HG02885 (cell line): ENCODE results near the gene FABP1.

ENCODE experiments used
- ATAC-seq: cut with Tn5 transposase; IDR thresholded peaks from one replicate; pipeline ENCODE4 v1.9.1; 2021; ENCODE audit warnings: mild to moderate bottlenecking; ENCODE audit not compliant: unreplicated experiment, poor library complexity

FABP1 gene

DNA sequence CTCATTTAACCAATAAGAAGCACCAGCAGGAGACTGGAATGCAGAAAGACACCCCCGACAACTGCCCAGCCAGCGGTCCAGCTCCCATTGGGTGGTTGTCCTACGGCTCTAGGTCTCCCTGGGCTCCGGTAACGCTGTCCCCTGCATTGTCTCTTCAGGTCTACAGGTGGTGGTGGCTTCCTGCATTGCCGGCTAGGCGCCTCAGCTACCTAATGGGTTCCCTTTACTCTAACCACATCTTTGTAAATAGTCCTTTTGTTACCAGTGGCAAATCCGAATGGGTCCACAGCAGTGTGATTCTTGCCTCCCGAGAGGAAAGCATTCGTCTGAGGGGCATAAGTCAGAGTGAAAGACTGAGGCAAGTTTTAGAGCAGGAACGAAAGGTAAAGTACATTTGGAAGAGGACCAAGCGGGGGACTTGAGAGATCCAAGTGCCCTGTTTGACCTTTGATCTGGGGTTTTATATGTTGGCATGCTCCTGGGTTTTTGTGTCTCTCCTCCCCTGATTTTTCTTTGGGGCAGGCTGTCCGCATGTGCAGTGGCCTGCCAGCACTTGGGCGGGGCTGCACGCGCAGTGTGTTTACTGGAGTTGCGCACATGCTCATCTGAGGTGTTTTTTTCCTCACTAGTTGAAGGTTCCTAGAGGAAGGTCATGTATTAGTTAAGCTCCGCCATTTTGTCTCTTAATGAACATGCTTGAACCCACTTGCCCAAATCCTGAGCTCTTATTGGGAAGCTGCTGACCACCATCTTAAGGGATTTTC lies 11.0 kb downstream of the FABP1 start:
- ATAC-seq = no peak

DNA sequence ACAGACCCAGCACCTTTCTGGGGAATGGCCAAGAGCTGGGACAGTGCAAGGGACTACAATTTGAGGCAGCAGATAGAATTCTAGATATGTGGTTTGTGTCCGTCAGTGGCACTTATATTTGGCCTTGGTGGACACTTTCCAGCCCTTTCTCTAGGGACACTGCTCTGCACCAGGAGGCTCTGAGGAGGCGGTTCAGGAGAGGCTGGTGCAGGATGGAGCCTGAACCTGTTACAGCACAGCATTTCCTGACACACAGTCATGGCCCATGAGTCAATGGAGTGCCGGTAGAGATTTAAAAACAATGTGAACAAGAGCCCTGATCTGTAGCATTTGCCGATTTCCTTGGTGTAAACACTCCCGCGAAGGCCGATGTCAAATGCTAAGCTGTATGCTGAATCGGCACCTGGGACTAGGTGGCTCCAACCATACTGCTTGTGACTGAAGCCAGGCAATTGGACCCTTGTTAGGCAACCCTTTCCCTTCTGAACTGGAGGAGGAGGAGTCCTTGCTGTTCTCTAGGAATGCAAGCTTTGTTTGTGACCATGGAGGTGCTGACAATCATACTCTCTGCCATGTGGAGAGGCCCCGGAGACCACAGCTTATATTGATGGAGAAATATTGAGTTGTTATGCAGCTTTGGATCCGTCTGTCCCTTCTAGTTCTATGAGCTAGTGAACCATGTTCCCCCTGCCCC lies 11.9 kb downstream of the FABP1 start:
- ATAC-seq = no peak

DNA sequence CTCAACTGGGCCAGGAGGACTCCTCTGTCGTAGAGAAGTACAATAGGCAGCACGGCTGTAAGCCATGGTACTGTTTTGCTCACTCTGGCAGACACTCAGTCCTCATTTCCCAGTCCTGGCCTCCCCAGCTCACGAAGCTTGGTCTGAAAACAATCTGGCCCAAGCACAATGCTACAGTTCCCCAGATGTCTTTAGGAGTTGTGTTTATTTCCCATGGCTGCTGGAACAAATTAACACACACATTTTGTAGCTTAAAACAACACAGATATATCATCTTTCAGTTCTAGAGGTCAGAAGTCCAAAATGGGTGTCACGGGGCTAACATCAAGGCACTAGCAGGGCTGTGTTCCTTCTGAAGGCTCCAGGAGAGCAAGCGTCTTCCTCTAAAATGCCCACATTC lies 13.0 kb downstream of the FABP1 start:
- ATAC-seq = no peak

DNA sequence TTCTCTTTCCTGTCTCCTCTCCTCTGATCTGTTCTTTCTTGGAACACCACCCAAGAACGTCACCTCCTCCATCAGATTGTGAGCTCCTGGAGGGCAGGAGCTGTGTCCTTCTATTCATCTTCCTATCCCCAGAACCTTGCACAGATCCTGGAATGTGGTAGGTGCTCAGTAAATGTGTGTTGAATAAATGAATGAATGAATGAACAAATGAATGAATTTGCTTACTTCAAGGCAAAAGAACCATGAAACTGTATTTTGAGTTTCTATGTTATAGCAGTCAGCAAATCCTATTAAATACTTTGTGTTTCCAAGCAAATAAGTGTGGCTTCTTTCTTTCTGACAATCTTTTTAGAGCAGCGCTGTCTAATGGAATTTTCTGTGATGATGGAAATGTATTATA lies 14.8 kb downstream of the FABP1 start:
- no peak for ATAC-seq

DNA sequence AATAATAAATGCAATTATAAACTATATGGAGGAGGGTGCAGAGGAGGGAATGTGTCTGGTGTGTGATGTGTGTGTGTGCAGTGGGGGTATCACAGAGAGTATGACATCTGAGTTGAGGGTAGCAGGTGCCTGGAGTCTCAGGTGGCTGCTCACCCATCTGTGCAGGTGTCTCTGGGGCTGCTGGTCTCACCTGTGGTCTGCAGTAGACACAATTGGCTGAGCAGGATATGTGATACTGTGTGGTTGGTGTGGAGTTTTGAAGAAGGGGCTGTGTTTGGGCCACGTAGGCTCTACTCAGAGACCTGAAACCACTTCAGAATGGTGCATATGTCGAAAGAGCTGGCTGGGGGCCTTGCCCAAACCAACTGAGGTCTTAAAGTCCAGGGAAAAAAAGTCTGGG lies 17.0 kb downstream of the FABP1 start:
- ATAC-seq = no peak

DNA sequence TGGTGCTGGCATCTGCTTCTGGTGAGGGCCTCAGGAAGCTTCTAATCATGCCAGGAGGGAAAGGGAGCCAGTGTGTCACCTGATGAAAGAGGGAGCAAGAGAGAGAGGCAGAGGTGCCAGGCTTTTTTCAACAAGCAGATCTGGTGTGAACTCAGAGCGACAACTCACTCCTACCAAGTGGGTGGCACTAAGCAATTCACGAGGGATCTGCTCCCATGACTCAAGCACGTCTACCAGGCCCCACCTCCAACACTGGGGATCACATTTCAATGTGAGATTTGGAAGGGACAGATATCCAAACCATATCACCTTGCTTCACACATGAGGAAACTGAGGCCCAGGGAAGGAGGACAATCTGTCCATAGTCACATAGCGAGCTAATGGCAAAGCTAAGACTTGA lies 19.1 kb downstream of the FABP1 start:
- ATAC-seq = no peak

DNA sequence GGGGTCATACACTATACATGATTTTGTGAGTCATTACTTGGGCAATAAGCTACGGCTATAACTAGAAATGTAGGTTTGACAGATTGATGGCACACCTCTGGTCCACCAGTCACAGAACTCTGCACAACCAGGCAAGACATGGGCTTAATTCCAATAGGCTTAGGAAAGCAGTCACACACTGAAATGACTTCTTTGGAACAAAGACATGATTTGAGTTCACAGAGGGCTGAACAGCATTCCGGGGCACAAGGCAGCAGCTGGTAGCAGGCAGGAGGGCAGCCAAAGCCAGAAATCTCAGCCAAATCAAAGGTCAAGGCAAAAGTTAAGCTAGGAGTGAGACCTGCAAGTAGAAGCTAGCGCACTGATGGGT lies 27.4 kb downstream of the FABP1 start:
- ATAC-seq = no peak

DNA sequence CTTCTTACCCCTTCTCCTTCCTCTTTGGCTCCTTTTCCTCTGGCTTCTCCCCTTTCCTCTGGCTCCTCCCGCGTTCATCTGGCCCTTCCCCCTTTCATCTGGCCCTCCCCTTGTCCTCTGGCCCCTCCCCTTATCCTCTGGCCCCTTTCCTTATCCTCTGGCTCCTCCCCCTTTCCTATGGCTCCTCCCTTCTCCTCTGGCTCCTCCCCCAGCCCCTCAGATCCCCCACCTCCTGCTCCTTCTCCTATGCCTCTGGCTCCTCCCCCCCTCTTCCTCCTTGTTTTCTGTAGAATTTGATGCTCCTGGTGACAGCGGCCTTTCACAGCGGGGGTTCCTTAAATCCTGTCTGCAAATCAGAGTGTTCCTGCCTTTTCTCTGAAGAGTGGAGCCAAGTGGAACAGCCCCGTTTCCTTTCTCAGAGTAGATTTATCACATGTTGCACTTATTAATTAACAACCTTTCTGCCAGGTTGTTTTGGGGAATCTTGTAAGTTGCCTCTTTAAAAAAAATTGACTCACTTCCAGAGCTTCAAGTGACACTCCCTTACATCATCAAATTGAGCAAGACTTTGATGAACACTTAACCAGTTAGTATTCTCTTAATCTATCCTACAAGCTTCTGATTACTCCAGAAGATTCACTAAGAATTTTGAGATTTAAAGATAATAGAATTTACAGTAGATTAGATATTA lies 27.9 kb downstream of the FABP1 start:
- no peak for ATAC-seq

DNA sequence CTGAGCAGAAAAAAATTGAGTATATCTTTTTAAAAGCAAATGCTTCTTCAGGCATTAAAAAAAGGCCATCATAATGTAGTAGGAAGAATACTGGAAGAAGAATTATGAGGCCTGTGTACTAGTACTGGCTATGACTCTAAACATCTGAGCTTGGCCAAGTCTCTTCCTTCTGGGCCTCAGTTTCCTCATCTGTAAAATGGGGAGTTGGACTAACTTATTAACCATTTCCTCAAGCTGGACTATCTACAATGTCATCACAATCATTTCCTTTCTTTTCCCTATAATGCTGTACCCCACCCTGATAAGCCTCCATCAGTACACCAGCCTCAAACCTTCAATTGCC lies 29.3 kb downstream of the FABP1 start:
- no peak for ATAC-seq

DNA sequence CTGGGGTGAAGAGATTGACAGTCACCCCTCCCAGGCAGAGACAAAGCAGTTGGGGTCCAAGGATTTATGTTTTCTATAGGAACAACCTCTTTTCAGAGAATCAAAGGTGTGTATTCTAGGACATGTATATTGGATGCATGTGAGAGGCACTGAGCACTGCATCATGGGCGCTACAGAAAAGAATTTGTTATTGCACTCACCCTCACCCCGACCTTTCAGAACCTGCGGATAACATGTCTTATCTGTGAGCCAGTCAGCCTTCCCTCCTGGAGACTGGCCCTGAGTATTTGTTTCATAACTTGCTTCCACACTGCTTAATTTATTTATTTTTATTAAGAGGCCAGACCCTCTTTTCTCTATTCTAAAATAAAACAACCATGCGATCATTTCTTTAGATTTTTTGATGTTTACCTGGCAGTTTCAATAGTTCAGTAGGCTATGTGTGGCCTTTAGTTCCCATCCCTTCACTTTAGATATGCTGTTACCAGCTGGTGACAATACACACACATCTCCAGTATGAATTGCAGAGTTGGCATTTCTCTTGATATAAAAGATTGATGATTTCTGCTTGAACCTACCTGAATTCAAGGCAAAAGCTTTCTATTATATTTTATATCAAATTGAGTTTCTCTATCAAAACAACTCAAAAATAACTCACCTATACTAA lies 29.8 kb downstream of the FABP1 start:
- no peak for ATAC-seq

DNA sequence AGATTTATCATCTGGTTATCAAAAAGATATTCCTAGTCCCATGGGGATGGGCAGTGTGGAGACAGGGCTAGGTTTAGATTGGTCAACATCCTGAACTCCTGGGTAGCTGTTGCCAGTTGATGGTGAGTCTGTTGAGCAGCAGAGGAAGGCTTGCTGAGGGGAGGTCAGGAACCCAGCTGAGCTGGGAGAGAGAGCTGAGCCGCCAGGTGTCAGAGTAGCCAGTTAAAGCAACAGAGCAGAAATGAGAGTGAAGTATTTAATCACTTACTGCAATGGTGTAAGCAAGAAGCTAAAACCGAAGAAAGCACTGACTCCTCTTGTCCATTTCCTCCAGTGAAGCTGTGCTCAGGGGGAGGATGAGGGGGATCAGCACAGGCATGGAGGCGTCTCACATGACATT lies 30.7 kb downstream of the FABP1 start:
- no peak for ATAC-seq

DNA sequence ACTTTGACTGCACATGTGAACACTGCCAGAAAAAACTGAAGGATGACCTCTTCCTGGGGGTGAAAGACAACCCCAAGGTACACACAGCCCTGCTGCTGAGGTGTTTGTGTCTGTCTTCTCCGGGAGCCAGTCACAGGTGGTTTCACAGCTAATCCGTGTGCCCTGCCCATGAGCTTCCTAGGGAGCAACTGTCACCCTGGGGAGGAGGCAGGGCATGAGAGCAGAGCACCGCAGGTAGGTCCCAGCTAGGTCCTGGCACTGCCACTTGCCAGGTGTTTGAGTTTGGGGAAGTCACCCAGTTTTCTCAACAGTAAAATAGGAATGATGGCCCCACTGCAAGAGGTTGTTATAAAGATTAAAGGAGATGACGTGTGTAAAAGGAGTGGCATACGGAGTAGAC lies 31.2 kb downstream of the FABP1 start:
- ATAC-seq = no peak

DNA sequence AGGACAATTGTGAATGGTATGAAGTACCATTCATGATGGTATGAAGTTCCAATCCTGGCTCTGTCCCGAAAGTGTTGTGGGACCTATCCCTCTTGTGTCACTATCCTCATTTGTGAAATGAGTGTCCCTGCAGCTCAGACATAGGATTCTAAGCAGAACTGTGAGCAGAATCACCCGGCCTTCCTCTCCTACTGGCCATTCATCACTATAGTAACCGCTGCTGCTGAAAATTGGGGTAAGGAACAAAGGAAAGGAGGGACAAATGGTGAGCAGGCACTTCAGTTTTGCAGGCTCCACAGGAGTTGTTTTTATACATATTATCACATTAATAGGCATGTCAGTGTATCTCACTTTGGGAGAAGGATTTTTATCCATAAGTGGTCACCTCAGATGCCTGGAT lies 32.8 kb downstream of the FABP1 start:
- ATAC-seq = no peak

DNA sequence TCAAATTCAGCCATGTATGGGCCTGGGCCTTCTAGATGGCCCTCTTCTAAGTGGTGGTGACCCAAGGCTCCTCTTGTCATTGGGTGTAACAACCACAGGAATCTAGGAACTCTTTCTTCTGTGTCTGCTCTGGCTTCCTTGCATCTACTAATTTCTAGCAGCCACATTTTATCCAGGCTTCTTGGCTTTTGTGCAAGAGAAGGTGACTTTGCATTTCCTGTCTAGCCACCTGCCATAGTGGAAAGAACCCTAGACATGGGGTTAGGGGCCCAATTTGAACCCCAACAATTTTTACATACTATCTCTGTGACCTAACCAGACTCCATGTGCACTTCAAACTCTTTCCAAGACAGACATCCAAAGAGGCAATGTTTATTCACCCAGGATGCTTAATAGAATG lies 35.1 kb downstream of the FABP1 start:
- no peak for ATAC-seq

DNA sequence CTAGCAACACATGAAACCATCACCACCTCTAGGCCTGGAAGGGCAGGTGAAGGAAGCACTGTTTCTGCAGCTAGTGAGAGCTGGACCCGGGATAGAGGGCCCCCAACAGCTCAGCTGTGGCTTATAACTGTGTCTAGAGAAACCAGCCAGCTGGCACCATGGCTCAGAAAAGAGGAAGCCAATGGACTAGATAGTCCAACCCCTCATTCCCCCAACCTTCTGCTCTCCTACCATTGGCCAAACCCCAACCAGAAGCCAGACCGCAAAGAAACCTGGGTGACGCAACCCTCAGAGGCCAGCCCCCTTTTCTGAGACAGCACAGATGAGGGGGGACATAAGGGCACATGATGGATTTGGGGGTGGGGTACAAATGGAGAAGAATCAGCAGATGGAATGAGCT lies 35.9 kb downstream of the FABP1 start:
- no peak for ATAC-seq

DNA sequence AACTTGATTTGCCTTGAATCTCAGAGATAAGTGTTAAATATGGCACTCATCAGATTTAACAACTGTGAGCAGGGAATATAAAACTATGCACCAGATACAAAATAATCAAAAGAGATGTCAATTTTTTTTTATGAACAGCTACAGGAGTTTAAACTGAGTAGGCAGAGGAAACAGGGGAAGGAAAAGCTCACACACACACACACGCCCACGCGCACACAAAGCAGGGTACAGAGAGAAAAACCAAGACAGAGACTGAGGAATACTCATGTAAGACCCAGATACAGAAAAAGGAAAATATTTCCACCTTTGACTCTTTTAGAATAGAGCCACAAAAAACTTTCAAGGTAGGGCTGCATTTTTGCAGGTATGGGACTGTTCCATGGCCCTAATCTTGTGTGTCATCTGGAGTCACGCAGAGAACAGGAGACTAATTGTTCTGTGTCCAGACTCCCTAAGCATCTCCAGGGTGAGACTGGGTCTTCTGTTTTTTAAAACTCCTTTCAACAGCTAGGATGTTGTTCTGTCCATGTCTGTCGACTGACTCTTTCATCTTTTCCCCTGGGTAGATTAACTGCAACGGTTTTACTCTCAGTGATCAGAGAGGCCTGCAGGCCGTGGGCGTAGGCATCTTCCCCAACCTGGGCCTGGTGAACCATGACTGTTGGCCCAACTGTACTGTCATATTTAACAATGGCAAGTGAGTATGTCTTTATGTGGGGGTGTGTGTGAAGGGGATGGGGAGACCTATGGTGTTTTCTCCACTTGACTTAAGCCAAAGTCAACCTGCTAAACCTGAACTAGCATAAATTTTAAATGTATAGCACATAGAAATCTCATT lies 37.2 kb downstream of the FABP1 start:
- ATAC-seq = peak; percentile 67

DNA sequence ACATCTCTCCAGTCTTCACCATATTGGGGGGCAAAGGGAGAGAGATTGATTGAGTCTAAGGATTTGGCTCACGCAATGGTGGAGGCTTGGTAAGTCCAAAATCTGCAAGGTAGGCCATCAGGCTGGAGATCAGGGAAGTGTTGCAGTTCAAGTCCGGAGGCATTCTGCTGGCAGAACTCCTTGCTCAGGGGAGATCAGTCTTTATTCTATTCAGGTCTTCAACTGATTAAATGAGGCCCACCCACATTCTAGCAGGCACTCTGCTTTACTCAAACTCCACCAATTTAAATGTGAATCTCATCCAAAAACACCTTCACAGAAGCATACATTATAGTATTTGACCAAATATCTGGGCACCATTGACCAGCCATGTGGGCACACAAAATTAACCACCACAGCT lies 38.9 kb downstream of the FABP1 start:
- ATAC-seq = no peak

DNA sequence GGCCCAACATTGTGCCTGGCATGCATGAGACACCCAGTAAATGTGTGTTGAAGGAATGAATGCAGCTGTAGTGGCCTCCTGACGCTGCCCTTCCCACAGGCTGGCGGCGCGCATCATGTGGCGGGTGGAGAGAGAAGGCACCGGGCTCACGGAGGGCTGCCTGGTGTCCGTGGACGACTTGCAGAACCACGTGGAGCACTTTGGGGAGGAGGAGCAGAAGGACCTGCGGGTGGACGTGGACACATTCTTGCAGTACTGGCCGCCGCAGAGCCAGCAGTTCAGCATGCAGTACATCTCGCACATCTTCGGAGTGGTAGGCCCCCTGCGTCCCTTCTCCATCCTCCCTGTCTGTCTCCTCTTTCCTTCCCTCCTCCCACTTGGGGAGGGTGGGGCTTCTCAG lies 40.1 kb downstream of the FABP1 start:
- no peak for ATAC-seq

DNA sequence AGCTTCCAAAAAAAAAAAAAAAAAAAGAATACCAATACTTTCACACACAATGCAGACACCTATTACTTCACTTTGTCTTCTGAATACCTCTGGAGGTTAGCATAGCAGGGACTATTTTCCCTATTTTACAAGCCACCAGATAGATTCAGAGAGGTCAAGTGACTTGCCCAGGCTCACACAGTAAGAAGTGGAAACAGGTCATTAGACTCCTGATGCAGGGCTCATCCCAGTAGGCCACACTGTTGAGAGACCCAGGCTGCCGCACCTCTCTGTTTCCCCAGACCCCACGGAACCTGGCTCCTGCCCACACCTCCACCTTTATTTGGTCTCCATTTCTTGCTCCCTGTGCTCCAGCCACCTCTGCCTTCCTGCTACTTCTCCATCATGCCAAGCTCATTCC lies 40.8 kb downstream of the FABP1 start:
- ATAC-seq = no peak

DNA sequence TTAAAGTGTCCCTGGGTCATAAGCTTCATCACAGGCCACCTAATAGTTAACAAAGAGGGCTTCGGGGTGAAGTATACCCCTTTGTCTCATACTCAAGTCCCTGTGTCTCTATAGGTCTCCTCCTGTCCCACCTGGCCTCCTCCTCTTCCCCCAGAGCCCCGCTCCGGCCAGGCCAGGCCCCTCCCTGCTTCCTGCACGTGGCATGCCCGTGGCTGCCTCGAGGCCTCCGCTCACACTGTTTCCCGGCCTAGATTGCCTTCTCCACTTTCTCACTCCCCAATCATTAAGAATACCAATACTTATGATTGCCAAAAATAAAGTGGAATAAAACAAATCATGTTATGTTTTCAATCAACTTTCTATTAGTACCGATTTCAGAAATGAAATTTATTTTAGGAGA lies 41.5 kb downstream of the FABP1 start:
- ATAC-seq = no peak
